Left lung (tissue), 10 donors: ENCODE measurements around the gene ENDOD1. TPM values are rescaled to one million over a fixed set of nuclear protein-coding genes. Genes with fewer than 3 reads are reported as not detected.

Experiments
- ATAC-seq: fragments of 200-7000 bp; cut with Tn5 transposase; one replicate; pipeline ENCODE4 v1.9.1; 2020; ENCODE audit warnings: moderate library complexity
- DNase-seq, 4 donors: peaks; one replicate each; pipeline ENCODE4 v3.0.0-alpha.2; 2013 to 2020
- H3K27ac ChIP-seq, 2 donors: fragments of 200-600 bp; sonication (generic) in 1 of 2; one replicate each; pipeline versions ENCODE4 v1.5.0 to v1.8.0; 2020 to 2021
- H3K27me3 ChIP-seq, 2 donors: fragments of 200-600 bp; sonication (generic) in 1 of 2; one replicate each; pipeline versions ENCODE4 v1.5.0 to v1.8.0; 2020 to 2021
- H3K36me3 ChIP-seq, 2 donors: fragments of 200-600 bp; sonication (generic) in 1 of 2; one replicate each; pipeline versions ENCODE4 v1.5.0 to v1.8.0; 2020 to 2021
- H3K4me1 ChIP-seq, 2 donors: fragments of 200-600 bp; one replicate each; pipeline ENCODE4 v1.8.0; 2021
- H3K4me3 ChIP-seq, 2 donors: fragments of 200-600 bp; sonication (generic) in 1 of 2; one replicate each; pipeline versions ENCODE4 v1.5.0 to v1.8.0; 2020 to 2021; ENCODE audit warnings: mild to moderate bottlenecking in 1 of 2
- H3K9me3 ChIP-seq, 2 donors: fragments of 200-600 bp; sonication (generic) in 1 of 2; one replicate each; pipeline versions ENCODE4 v1.5.0 to v1.8.0; 2020 to 2021
- CTCF ChIP-seq, 2 donors: fragments of 200-600 bp; sonication (generic) in 1 of 2; IDR thresholded peaks; one replicate each; pipeline versions ENCODE4 v1.5.0 to v1.8.0; 2021; ENCODE audit warnings: antibody characterized with exemption in 2 of 2
- intact Hi-C, 2 donors: fragments of 100-400 bp; cut with DNase I; formaldehyde crosslinking; loops; one replicate each; pipeline versions ENCODE4 v1.11.2 to v1.14.2; 2022
- polyA plus RNA-seq, 6 donors: library from polyadenylated mRNA; unstranded; fragments of 120-200 nt; gene quantifications; one replicate each; pipeline ENCODE4 v1.2.1, GENCODE V29; 2013; ENCODE audit not compliant: insufficient read length in 6 of 6
- total RNA-seq, 2 donors: library from RNA; stranded (reverse); fragmentation: NEBNext Ultra II Directional; extraction: Animal tissue kit (Norgen Biotek cat#: 25700); gene quantifications; one replicate each; pipeline ENCODE4 v1.2.1, GENCODE V29; 2021
- donor health status: DM: no; HTN: yes; CAD: no.
- donor health status: DM: no; HTN: no; CAD: no.

The ENDOD1 gene
- total and polyA plus RNA-seq, 8 donors = 24.2 to 31.2 (median 26.3) TPM

GRCh38 chr11:95086836-95087570 is 2.6 kb upstream of the ENDOD1 start:
- DNase-seq (no peak), ATAC-seq (no peak)
- Histone ChIP-seq H3K27me3 (peaks cover 0 to 14% of the 10 kb centered on the region in 2 donors), H3K9me3 (no peaks in the 10 kb centered on the region), H3K4me3 (no peak overlapping the region), H3K4me1 (peaks cover 8 to 21% of the 10 kb centered on the region in 2 donors), H3K27ac (no peak overlapping the region), H3K36me3 (no peaks in the 10 kb centered on the region)
- intact Hi-C loops = no loop called here
- TF ChIP-seq CTCF (IDR thresholded peaks at IDR 0.05) = no peak

GRCh38 chr11:95088946-95089619 is 563 bp upstream of the ENDOD1 start:
- no peak for TF ChIP-seq CTCF (IDR thresholded peaks at IDR 0.05)
- Histone ChIP-seq H3K9me3 (no peaks in the 10 kb centered on the region), H3K27ac (peak overlapping the region; percentile 87 to 88), H3K27me3 (peaks cover 0 to 14% of the 10 kb centered on the region in 2 donors), H3K4me1 (peaks cover 8 to 39% of the 10 kb centered on the region in 2 donors), H3K36me3 (no peaks in the 10 kb centered on the region), H3K4me3 (peak overlapping the region; percentile 74 to 75)
- intact Hi-C loops = no loop called here
- ATAC-seq = peak; percentile 54
- no peak for DNase-seq

GRCh38 chr11:95091663-95092180 is 2.1 kb downstream of the ENDOD1 start:
- Histone ChIP-seq H3K4me1 (peaks cover 8 to 49% of the 10 kb centered on the region in 2 donors), H3K36me3 (no peaks in the 10 kb centered on the region), H3K9me3 (no peaks in the 10 kb centered on the region), H3K4me3 (no peak overlapping the region), H3K27me3 (peaks cover 0 to 14% of the 10 kb centered on the region in 2 donors), H3K27ac (no peak overlapping the region)
- ATAC-seq (no peak), DNase-seq (no peak)
- intact Hi-C loops = no loop called here
- TF ChIP-seq CTCF (IDR thresholded peaks at IDR 0.05) = no peak

GRCh38 chr11:95092549-95093324 is 3.1 kb downstream of the ENDOD1 start:
- ATAC-seq = no peak
- Histone ChIP-seq H3K9me3 (no peaks in the 10 kb centered on the region), H3K27ac (no peak overlapping the region), H3K4me3 (no peak overlapping the region), H3K36me3 (no peaks in the 10 kb centered on the region), H3K27me3 (peaks cover 0 to 14% of the 10 kb centered on the region in 2 donors), H3K4me1 (peaks cover 8 to 49% of the 10 kb centered on the region in 2 donors)
- intact Hi-C loops = no loop called here
- DNase-seq = no peak
- TF ChIP-seq CTCF (IDR thresholded peaks at IDR 0.05) = peak; percentile 20 to 54
